Left ventricle myocardium inferior (tissue), 1 donor: ENCODE measurements around the gene PKD1L1. TPM values are rescaled to one million over a fixed set of nuclear protein-coding genes. Genes with fewer than 3 reads are reported as not detected.

Source experiments
- DNase-seq: peaks from one replicate; pipeline ENCODE4 v3.0.0-alpha.2; 2020
- H3K27ac ChIP-seq: fragments of 200-600 bp; replicated peaks from 2 replicates; pipeline ENCODE4 v1.8.0; 2021
- H3K27me3 ChIP-seq: fragments of 200-600 bp; 2 replicates; pipeline ENCODE4 v1.8.0; 2021; ENCODE audit warnings: low read depth
- H3K36me3 ChIP-seq: fragments of 200-600 bp; 2 replicates; pipeline ENCODE4 v1.8.0; 2021
- H3K4me1 ChIP-seq: fragments of 200-600 bp; 2 replicates; pipeline ENCODE4 v1.8.0; 2021
- H3K4me3 ChIP-seq: fragments of 200-600 bp; 2 replicates; pipeline ENCODE4 v1.8.0; 2021; ENCODE audit warnings: mild to moderate bottlenecking, moderate library complexity
- H3K9me3 ChIP-seq: fragments of 200-600 bp; replicated peaks from 2 replicates; pipeline ENCODE4 v1.8.0; 2021
- CTCF ChIP-seq: fragments of 200-600 bp; IDR thresholded peaks from 2 replicates; pipeline ENCODE4 v1.8.0; 2021; ENCODE audit warnings: antibody characterized with exemption, mild to moderate bottlenecking, borderline replicate concordance
- intact Hi-C: fragments of 100-400 bp; cut with micrococcal nuclease; formaldehyde crosslinking; loops from one replicate; pipeline ENCODE4 v1.11.0; 2022
- total RNA-seq: library from RNA; stranded (reverse); fragmentation: NEBNext Ultra II Directional; extraction: Animal tissue kit (Norgen Biotek cat#: 25700); gene quantifications from one replicate; pipeline ENCODE4 v1.2.1, GENCODE V29; 2021
- donor health status: DM: no; HTN: yes; CAD: no; lungs with severe emphysema.

PKD1L1 gene
- total RNA-seq, 1 donor from 2014 or later = 1.5 TPM

- Histone ChIP-seq H3K36me3 (peaks cover 11% of the 10 kb centered on the region), H3K27ac (peak overlapping the region; percentile 93), H3K4me3 (no peak overlapping the region), H3K9me3 (no peaks in the 10 kb centered on the region), H3K4me1 (peaks cover 64% of the 10 kb centered on the region), H3K27me3 (no peaks in the 10 kb centered on the region)
- intact Hi-C loops = no loop called here
- DNase-seq = no peak
- TF ChIP-seq CTCF = no peak
These were observed 1.4 kb upstream of the PKD1L1 start for GRCh38 chr7:47949703-47950102.

GRCh38 chr7:47947355-47947749, 914 bp downstream of the PKD1L1 start:
- Histone ChIP-seq H3K4me1 (peaks cover 75% of the 10 kb centered on the region), H3K4me3 (peak overlapping the region; percentile 49), H3K27ac (peak overlapping the region; percentile 93), H3K27me3 (no peaks in the 10 kb centered on the region), H3K9me3 (no peaks in the 10 kb centered on the region), H3K36me3 (no peaks in the 10 kb centered on the region)
- TF ChIP-seq CTCF = no peak
- intact Hi-C loops = no loop called here
- DNase-seq = no peak

GRCh38 chr7:47946581-47947354, 1.5 kb downstream of the PKD1L1 start:
- no peak for TF ChIP-seq CTCF
- peak overlapping the region; percentile 49 for H3K4me3 ChIP-seq
- no peaks in the 10 kb centered on the region for H3K27me3 ChIP-seq
- H3K36me3 ChIP-seq = no peaks in the 10 kb centered on the region
- H3K27ac ChIP-seq = peak overlapping the region; percentile 93
- DNase-seq = no peak
- no peaks in the 10 kb centered on the region for H3K9me3 ChIP-seq
- intact Hi-C loops = no loop called here
- peaks cover 81% of the 10 kb centered on the region for H3K4me1 ChIP-seq

GRCh38 chr7:47945261-47946015, 2.8 kb downstream of the PKD1L1 start:
- no peaks in the 10 kb centered on the region for H3K9me3 ChIP-seq
- peak overlapping the region; percentile 93 for H3K27ac ChIP-seq
- peaks cover 86% of the 10 kb centered on the region for H3K4me1 ChIP-seq
- H3K4me3 ChIP-seq = no peak overlapping the region
- H3K36me3 ChIP-seq = no peaks in the 10 kb centered on the region
- DNase-seq = peak; percentile 77
- H3K27me3 ChIP-seq = no peaks in the 10 kb centered on the region
- intact Hi-C loops = no loop called here
- TF ChIP-seq CTCF = peak; percentile 85

GRCh38 chr7:47944536-47945260, 3.6 kb downstream of the PKD1L1 start:
- no peaks in the 10 kb centered on the region for H3K9me3 ChIP-seq
- H3K4me3 ChIP-seq = no peak overlapping the region
- no peaks in the 10 kb centered on the region for H3K27me3 ChIP-seq
- intact Hi-C loops = no loop called here
- no peak for DNase-seq
- TF ChIP-seq CTCF = no peak
- H3K36me3 ChIP-seq = no peaks in the 10 kb centered on the region
- H3K27ac ChIP-seq = peak overlapping the region; percentile 93
- H3K4me1 ChIP-seq = peaks cover 86% of the 10 kb centered on the region
